Measurements from ENCODE around the gene POU5F1. TPM values are rescaled to one million over a fixed set of nuclear protein-coding genes. Genes with fewer than 3 reads are reported as not detected.
A peak's percentile ranks its signal among the peaks of the same experiment; 100 is the strongest.

Gene POU5F1
- total RNA-seq, 6 donors from 2014 or later, result 4.1 to 13.6 (median 5.7) TPM

DNA sequence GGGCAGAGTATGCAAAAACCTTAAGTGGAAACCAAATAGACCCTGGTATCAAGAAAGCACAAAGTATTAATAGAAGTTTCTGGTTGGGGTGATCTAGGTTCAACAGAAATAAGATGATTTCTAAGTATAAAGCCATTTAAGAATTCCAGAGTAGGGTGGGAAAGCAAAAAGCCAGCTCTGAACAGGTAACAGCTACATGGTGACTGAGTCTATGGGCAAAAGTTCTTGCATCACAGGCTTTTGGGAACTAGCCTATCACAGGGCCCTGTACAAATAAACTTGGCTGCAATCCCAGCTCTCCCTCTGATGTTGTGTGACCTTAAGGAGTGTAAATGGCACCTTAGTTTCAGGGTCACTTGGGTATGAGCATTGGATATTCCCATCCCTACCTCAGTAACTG lies 6.6 kb downstream of the POU5F1 start:
- ATAC-seq (ENCODE audit: low FRiP score in 2 of 2) (no peak), DNase-seq (peak in 1 of 2 donors; percentile 67)
- Histone ChIP-seq H3K27me3 (no peaks in the 10 kb centered on the region), H3K4me3 (no peak overlapping the region), H3K4me1 (peaks cover 6 to 12% (median 9%) of the 10 kb centered on the region in 4 donors), H3K36me3 (peaks cover 0 to 7% (median 0%) of the 10 kb centered on the region in 4 donors), H3K27ac (no peak overlapping the region), H3K9me3 (no peaks in the 10 kb centered on the region)
- TF ChIP-seq, protein P1, sequence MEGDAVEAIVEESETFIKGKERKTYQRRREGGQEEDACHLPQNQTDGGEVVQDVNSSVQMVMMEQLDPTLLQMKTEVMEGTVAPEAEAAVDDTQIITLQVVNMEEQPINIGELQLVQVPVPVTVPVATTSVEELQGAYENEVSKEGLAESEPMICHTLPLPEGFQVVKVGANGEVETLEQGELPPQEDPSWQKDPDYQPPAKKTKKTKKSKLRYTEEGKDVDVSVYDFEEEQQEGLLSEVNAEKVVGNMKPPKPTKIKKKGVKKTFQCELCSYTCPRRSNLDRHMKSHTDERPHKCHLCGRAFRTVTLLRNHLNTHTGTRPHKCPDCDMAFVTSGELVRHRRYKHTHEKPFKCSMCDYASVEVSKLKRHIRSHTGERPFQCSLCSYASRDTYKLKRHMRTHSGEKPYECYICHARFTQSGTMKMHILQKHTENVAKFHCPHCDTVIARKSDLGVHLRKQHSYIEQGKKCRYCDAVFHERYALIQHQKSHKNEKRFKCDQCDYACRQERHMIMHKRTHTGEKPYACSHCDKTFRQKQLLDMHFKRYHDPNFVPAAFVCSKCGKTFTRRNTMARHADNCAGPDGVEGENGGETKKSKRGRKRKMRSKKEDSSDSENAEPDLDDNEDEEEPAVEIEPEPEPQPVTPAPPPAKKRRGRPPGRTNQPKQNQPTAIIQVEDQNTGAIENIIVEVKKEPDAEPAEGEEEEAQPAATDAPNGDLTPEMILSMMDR (IDR thresholded peaks at IDR 0.05), result no peak
- TF ChIP-seq POLR2AphosphoS5 (IDR thresholded peaks at IDR 0.05) (no peak), POLR2A (IDR thresholded peaks at IDR 0.05) (no peak), EP300 (IDR thresholded peaks at IDR 0.05) (no peak)

DNA sequence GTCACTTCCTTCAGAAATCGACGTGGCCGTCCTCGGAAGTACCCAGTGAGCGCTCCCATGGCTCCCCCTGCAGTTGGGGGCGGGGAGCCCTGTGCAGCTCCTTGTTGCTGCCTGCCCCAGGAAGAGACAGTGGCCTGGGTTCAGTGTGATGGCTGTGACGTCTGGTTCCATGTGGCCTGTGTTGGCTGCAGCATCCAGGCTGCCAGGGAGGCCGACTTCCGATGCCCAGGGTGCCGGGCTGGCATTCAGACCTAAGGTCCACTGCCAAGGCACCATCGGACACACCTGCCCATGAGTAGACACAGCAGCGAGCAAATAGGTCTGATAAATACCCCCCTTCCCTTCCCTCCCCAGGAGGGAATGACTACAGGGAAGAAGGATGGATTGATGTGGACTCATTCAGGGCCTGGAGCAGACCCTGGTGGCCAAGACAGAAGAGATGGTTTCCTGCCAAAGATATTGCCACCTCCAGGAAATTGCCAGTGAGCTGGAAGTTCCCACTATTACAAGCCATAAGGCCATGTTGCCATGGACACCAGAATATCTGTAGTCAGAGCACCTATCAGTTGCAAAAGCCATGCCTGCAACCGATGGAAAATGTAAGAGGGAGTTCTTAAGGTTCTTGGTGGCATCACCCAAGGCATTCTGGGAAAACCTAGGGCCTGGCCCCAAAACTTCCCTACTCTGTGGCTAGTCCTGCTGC lies 7.9 kb downstream of the POU5F1 start:
- TF ChIP-seq, protein P1 (IDR thresholded peaks at IDR 0.05), result no peak
- TF ChIP-seq EP300 (IDR thresholded peaks at IDR 0.05) (no peak), POLR2A (IDR thresholded peaks at IDR 0.05) (no peak)
- Histone ChIP-seq H3K4me3 (no peak overlapping the region), H3K27me3 (no peaks in the 10 kb centered on the region), H3K4me1 (peaks cover 11 to 18% (median 13%) of the 10 kb centered on the region in 4 donors), H3K27ac (no peak overlapping the region), H3K9me3 (no peaks in the 10 kb centered on the region), H3K36me3 (peaks cover 0 to 7% (median 0%) of the 10 kb centered on the region in 4 donors)
- no peak for ATAC-seq (ENCODE audit: low FRiP score in 2 of 2)
- 69 to 92% methylated on average over 3 to 13 of the region's 13 CpGs for WGBS, 2 donors
- DNase-seq, result no peak

DNA sequence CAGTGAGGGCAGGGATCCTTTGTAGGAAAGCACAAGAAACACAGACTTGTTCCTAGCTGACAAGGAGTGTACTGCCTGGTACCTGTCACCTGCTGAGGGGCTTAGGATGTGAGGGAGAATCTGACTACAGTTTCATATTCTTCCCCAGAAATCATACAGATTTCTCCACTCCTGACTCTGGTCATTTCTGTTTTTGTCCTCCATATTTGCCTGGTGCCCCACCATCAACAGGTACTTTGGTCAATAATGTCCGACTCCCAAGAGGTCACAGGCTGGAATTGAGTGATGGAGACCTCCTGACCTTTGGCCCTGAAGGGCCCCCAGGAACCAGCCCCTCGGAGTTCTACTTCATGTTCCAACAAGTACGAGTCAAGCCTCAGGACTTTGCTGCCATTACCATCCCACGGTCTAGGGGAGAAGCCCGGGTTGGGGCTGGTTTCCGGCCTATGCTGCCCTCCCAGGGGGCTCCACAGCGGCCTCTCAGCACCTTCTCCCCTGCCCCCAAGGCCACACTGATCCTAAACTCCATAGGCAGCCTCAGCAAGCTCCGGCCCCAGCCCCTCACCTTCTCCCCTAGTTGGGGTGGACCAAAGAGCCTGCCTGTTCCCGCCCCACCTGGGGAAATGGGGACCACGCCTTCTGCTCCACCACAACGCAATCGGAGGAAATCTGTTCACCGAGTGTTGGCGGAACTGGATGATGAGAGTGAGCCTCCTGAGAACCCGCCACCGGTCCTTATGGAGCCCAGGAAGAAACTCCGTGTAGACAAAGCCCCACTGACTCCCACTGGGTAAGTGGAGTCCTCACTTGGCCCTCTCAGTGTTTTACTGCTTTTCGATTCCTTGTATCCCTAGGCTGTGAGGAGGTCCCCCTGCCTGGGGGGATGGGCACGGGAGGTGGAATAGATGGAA lies 9.0 kb downstream of the POU5F1 start:
- peak in 1 of 2 donors; percentile 34 for DNase-seq
- WGBS, 2 donors, result 93% methylated on average over 18 to 19 of the region's 19 CpGs
- TF ChIP-seq, protein P1 (IDR thresholded peaks at IDR 0.05), result no peak
- TF ChIP-seq POLR2A (IDR thresholded peaks at IDR 0.05), result no peak
- TF ChIP-seq EP300 (IDR thresholded peaks at IDR 0.05), result no peak
- no peak for TF ChIP-seq POLR2AphosphoS5 (IDR thresholded peaks at IDR 0.05)

DNA sequence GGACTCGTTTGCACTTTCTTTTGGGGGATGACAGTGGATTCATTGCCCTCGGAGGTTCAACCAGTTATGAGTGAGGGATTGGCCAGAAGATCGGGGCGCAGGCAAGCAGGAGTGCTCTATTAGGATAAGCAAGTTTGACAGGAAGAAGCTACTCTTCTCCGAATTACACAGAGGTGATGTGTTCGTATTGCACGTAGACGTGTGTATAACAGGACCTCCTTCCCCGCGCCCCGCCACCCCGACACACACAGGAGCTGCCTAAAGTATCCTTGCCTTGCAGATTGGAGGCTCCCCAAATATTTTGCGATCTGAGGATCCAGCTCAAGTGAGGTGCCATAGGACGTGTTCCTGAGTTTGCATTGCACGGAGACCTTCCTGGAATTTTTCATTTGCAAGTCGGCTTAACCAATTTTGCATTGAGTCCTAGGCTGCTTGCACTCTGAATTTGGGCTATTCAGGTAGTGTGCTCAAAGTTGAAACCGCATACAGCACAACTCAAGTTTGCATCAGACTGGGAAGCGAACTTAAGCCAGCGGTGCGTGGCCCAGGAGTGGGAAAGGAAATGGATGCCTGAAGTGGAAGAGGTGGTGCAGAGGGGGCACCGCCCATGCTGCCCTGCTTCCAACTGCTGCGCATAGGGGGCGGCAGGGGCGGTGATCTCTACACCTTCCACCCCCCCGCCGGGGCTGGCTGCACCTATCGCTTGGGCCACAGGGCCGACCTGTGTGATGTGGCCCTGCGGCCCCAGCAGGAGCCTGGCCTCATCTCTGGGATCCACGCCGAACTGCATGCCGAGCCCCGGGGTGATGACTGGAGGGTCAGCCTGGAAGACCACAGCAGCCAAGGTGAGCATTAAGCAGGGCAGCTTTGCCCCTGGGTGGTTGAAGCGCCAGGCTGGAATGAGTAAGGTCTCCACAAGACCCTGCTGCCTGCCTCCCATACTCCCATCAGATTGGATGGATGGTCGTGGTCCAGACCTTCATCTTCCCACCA lies 11.3 kb downstream of the POU5F1 start:
- H3K9me3 ChIP-seq, result no peaks in the 10 kb centered on the region
- H3K27me3 ChIP-seq, result no peaks in the 10 kb centered on the region
- peak in 1 of 2 donors; percentile 72 for DNase-seq
- peaks cover 15 to 23% (median 17%) of the 10 kb centered on the region in 4 donors for H3K4me1 ChIP-seq
- no peak for TF ChIP-seq POLR2A (IDR thresholded peaks at IDR 0.05)
- no peak for TF ChIP-seq EP300 (IDR thresholded peaks at IDR 0.05)
- no peak for TF ChIP-seq POLR2AphosphoS5 (IDR thresholded peaks at IDR 0.05)
- TF ChIP-seq, protein P1 (IDR thresholded peaks at IDR 0.05), result no peak
- ATAC-seq (ENCODE audit: low FRiP score in 2 of 2), result no peak
- H3K4me3 ChIP-seq, result peak overlapping the region; percentile 49 to 90 (median 67)
- H3K36me3 ChIP-seq, result peaks cover 0 to 20% (median 4%) of the 10 kb centered on the region in 4 donors
- WGBS, 2 donors, result 16 to 25% methylated on average over 26 to 34 of the region's 35 CpGs
- H3K27ac ChIP-seq, result peak overlapping the region in 2 of 4 donors; percentile 7 to 84

More for the DNA sequence above, 9.0 kb downstream of the POU5F1 start:
- Histone ChIP-seq H3K27ac (no peak overlapping the region), H3K4me1 (peaks cover 15 to 23% (median 17%) of the 10 kb centered on the region in 4 donors), H3K27me3 (no peaks in the 10 kb centered on the region), H3K4me3 (no peak overlapping the region), H3K9me3 (no peaks in the 10 kb centered on the region), H3K36me3 (peaks cover 0 to 7% (median 0%) of the 10 kb centered on the region in 4 donors)
- no peak for ATAC-seq (ENCODE audit: low FRiP score in 2 of 2)
